Retina (tissue), 1 donor: ENCODE data around the gene SEMA3F.
A peak's percentile ranks its signal among the peaks of the same experiment; 100 is the strongest.

Experiments
- DNase-seq: peaks from one replicate; pipeline ENCODE4 v3.0.0-alpha.2; 2016

SEMA3F gene

GRCh38 chr3:50171540-50172301 lies 16.6 kb downstream of the SEMA3F start:
- DNase-seq: no peak

- no peak for DNase-seq
These were observed 17.6 kb downstream of the SEMA3F start for GRCh38 chr3:50172626-50173220.

GRCh38 chr3:50173685-50174516 lies 18.8 kb downstream of the SEMA3F start:
- no peak for DNase-seq

GRCh38 chr3:50174517-50174895 lies 19.4 kb downstream of the SEMA3F start:
- no peak for DNase-seq

- DNase-seq: no peak
These were observed 19.9 kb downstream of the SEMA3F start for GRCh38 chr3:50174947-50175524.

GRCh38 chr3:50177346-50177745 lies 22.2 kb downstream of the SEMA3F start:
- no peak for DNase-seq

- DNase-seq: no peak
These were observed 24.6 kb downstream of the SEMA3F start for GRCh38 chr3:50179710-50180109.

GRCh38 chr3:50181985-50182384 lies 26.9 kb downstream of the SEMA3F start:
- no peak for DNase-seq

GRCh38 chr3:50182533-50183099 lies 27.5 kb downstream of the SEMA3F start:
- no peak for DNase-seq

- DNase-seq: no peak
These were observed 28.6 kb downstream of the SEMA3F start for GRCh38 chr3:50183755-50184154.

GRCh38 chr3:50184242-50184978 lies 29.3 kb downstream of the SEMA3F start:
- DNase-seq: no peak

- no peak for DNase-seq
These were observed 30.1 kb downstream of the SEMA3F start for GRCh38 chr3:50185230-50185629.

GRCh38 chr3:50186096-50186495 lies 31.0 kb downstream of the SEMA3F start:
- DNase-seq: no peak

GRCh38 chr3:50187750-50188149 lies 32.6 kb downstream of the SEMA3F start:
- DNase-seq: no peak

GRCh38 chr3:50189274-50189673 lies 34.1 kb downstream of the SEMA3F start:
- DNase-seq: peak; percentile 73

- no peak for DNase-seq
These were observed 34.9 kb downstream of the SEMA3F start for GRCh38 chr3:50189989-50190388.

- no peak for DNase-seq
These were observed 36.0 kb downstream of the SEMA3F start, which contains the start of gene GNAT1 for GRCh38 chr3:50190936-50191660. TSS of gene GNAT1 (plus strand) at chr3:50191610. CDS start at chr3:50191726, 116 bp downstream.

GRCh38 chr3:50192124-50192523 lies 37.0 kb downstream of the SEMA3F start:
- DNase-seq: no peak

- DNase-seq: peak; percentile 92
These were observed 37.6 kb downstream of the SEMA3F start for GRCh38 chr3:50192689-50193141.

GRCh38 chr3:50193286-50193685 lies 38.2 kb downstream of the SEMA3F start:
- no peak for DNase-seq

- no peak for DNase-seq
These were observed 38.6 kb downstream of the SEMA3F start for GRCh38 chr3:50193746-50194127.
